Neuron (in vitro differentiated cells): ENCODE results near the gene BCAR3.
"Not testable (repeated sequence)": the region's sequence is repeated elsewhere in the genome, so short reads cannot be mapped to it uniquely, and the experiment has no call there.

Experiments used
- H2AFZ ChIP-seq: one replicate; pipeline ENCODE4 v1.6.1; 2013; ENCODE audit warnings: low read depth, mild to moderate bottlenecking, inconsistent platforms, low read length, moderate library complexity
- H3K27me3 ChIP-seq: one replicate; pipeline ENCODE4 v1.6.1; 2013; ENCODE audit warnings: low read length; ENCODE audit not compliant: insufficient read depth
- H3K36me3 ChIP-seq: one replicate; pipeline ENCODE4 v1.6.1; 2013; ENCODE audit warnings: low read length; ENCODE audit not compliant: insufficient read depth
- H3K4me1 ChIP-seq: one replicate; pipeline ENCODE4 v1.6.1; 2013; ENCODE audit warnings: low read length; ENCODE audit not compliant: insufficient read depth
- H3K4me3 ChIP-seq: 2 replicates; pipeline ENCODE4 v1.5.1; 2013; ENCODE audit warnings: mild to moderate bottlenecking, low read length, moderate library complexity
- H3K9me3 ChIP-seq: one replicate; pipeline ENCODE4 v1.6.1; 2013; ENCODE audit warnings: low read length

The BCAR3 gene

GRCh38 chr1:93668121-93668520 lies 13.5 kb downstream of the BCAR3 start:
- H3K36me3 ChIP-seq = no peaks in the 10 kb centered on the region
- H3K9me3 ChIP-seq = peaks cover 3% of the 10 kb centered on the region
- no peaks in the 10 kb centered on the region for H3K27me3 ChIP-seq
- no peak overlapping the region for H2AFZ ChIP-seq
- H3K4me1 ChIP-seq = peaks cover 4% of the 10 kb centered on the region
- no peak overlapping the region for H3K4me3 ChIP-seq

GRCh38 chr1:93667642-93668041 lies 14.0 kb downstream of the BCAR3 start:
- peaks cover 3% of the 10 kb centered on the region for H3K9me3 ChIP-seq
- H2AFZ ChIP-seq = no peak overlapping the region
- no peaks in the 10 kb centered on the region for H3K36me3 ChIP-seq
- H3K4me1 ChIP-seq = peaks cover 4% of the 10 kb centered on the region
- no peak overlapping the region for H3K4me3 ChIP-seq
- H3K27me3 ChIP-seq = no peaks in the 10 kb centered on the region

- Histone ChIP-seq H3K9me3 (peaks cover 3% of the 10 kb centered on the region), H3K27me3 (no peaks in the 10 kb centered on the region), H3K4me3 (no peak overlapping the region), H2AFZ (no peak overlapping the region), H3K4me1 (peaks cover 4% of the 10 kb centered on the region), H3K36me3 (no peaks in the 10 kb centered on the region)
Measured at GRCh38 chr1:93666613-93667384, 14.8 kb downstream of the BCAR3 start.

DNA sequence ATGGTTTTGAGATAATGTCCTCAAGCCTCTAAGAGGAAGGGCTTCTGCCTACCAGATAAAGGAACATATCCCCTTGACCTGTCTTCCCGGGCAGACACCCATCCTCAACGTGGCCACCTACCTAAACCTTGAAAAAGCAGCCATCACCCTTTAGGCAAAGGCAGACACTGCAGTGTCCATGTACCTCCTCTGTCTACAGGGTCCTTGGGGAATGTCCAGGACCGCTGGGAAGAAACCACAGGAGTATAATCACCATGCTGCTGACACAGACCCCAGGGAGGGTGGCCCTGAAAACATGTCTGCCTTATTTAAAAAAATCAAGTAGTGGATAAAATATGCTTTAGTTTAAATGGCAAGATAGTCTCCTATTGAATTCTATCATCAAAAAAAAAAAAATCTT lies 16.6 kb downstream of the BCAR3 start:
- H3K36me3 ChIP-seq = no peaks in the 10 kb centered on the region
- no peak overlapping the region for H3K4me3 ChIP-seq
- H3K9me3 ChIP-seq = peaks cover 3% of the 10 kb centered on the region
- H2AFZ ChIP-seq = no peak overlapping the region
- peaks cover 4% of the 10 kb centered on the region for H3K4me1 ChIP-seq
- no peaks in the 10 kb centered on the region for H3K27me3 ChIP-seq

GRCh38 chr1:93663208-93663614 lies 18.4 kb downstream of the BCAR3 start:
- no peaks in the 10 kb centered on the region for H3K36me3 ChIP-seq
- peaks cover 3% of the 10 kb centered on the region for H3K9me3 ChIP-seq
- H3K27me3 ChIP-seq = no peaks in the 10 kb centered on the region
- H3K4me1 ChIP-seq = no peaks in the 10 kb centered on the region
- H3K4me3 ChIP-seq = no peak overlapping the region
- no peak overlapping the region for H2AFZ ChIP-seq

DNA sequence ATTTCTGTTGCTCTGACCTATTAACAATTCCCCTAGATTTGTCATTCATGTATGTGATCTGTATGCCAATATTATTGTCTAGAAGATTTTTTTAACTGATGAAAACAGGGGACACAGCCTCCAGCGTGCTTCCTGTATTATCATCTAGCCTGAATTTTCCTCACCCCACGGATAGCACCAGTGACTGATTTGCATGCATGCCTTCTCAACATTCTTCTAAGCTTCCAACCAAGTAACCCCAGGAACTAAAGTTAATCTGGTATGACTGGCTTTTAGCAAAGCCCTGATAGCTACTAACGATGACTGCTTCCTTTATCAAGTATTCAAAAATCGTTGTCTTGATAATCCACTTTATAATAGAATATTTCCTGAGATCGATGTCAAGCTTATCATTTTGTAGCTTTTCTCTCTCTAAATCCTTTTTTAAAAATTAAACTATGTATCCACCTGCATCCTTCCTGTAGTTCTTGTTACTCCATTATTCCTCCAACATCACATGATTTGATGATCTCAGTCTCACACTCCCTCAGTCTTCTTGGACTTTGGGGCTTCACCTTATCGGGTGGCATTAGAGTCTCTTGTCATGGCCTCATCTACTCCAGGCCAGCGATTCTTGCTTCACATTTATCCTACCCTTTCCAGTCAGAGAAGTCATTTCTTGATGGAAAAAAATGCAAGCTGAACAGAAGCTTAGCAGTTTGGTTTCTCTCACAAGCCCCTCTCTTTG lies 19.0 kb downstream of the BCAR3 start:
- H3K4me3 ChIP-seq = no peak overlapping the region
- H3K36me3 ChIP-seq = no peaks in the 10 kb centered on the region
- no peak overlapping the region for H2AFZ ChIP-seq
- H3K4me1 ChIP-seq = no peaks in the 10 kb centered on the region
- peaks cover 3% of the 10 kb centered on the region for H3K9me3 ChIP-seq
- no peaks in the 10 kb centered on the region for H3K27me3 ChIP-seq

DNA sequence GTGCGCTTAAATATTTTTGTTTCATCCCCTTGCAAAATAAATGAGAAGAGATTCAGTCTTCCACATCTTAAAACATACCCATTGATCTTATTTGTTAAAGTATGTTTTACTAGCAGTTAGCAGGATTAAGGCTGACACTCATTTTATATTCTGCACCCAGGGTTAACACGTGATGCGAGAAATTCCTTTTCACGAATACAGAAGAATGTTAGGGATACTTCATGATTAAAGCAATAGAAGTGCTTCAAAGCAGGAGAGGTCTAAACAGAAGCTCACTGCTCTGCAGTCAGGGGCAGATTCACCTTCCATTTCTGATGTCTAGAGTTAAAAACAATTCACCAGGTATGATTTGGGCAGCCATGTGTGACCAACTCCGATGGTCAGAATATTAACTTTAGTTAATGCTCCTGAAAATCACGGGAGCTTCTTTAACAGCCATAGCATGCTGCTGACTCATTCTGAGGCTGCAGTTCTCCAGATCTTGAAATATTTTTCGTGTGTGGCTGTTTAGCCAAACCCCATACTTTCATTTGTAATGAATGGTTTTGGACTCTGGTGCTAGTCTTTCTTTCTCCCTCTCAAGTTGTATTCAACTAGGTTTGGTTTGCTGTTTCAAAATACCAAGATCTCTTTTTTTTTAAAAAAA lies 19.7 kb downstream of the BCAR3 start:
- Histone ChIP-seq H3K36me3 (no peaks in the 10 kb centered on the region), H3K9me3 (peaks cover 3% of the 10 kb centered on the region), H3K27me3 (no peaks in the 10 kb centered on the region), H3K4me3 (no peak overlapping the region), H2AFZ (no peak overlapping the region), H3K4me1 (no peaks in the 10 kb centered on the region)

DNA sequence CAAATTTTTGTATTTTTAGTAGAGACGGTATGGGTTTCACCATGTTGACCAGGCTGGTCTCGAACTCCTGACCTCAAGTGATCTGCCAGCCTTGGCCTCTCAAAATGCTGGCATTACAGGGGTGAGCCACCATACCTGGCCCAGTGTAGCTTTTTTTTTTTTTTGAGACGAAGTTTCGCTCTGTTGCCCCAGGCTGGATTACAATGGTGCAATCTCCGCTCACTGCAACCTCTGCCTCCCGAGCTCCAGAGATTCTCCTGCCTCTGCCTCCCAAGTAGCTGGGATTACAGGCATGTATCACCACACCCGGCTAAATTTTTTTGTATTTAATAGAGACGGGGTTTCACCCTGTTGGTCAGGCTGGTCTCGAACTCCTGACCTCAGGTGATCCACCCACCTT lies 20.3 kb downstream of the BCAR3 start:
- H3K36me3 ChIP-seq, H3K4me1 ChIP-seq, H3K27me3 ChIP-seq, H3K9me3 ChIP-seq, H2AFZ ChIP-seq, H3K4me3 ChIP-seq: not testable (repeated sequence)

- Histone ChIP-seq H3K4me1 (no peaks in the 10 kb centered on the region), H2AFZ (no peak overlapping the region), H3K27me3 (no peaks in the 10 kb centered on the region), H3K4me3 (no peak overlapping the region), H3K9me3 (peaks cover 3% of the 10 kb centered on the region), H3K36me3 (no peaks in the 10 kb centered on the region)
Measured at GRCh38 chr1:93659822-93660503, 21.7 kb downstream of the BCAR3 start.

DNA sequence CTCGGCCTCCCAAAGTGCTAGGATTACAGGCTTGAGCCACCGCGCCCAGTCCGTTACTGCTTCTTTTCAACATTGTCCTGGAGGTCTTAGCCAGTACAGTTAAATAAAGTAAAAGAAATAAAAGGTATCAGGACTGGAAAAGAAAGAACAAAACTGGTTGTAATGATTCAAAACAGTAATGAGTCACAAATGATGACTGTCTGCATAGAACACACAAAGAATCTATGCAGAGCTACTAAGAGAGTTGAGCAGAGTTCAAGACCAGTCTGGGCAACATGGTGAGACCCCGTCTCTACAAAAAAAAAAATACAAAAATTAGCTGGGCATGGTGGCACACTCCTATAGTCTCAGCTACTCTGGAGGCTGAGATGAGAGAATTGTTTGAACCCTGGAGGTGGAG lies 23.4 kb downstream of the BCAR3 start:
- H2AFZ ChIP-seq = no peak overlapping the region
- H3K36me3 ChIP-seq = no peaks in the 10 kb centered on the region
- H3K4me3 ChIP-seq = no peak overlapping the region
- no peaks in the 10 kb centered on the region for H3K4me1 ChIP-seq
- H3K27me3 ChIP-seq = no peaks in the 10 kb centered on the region
- peaks cover 1% of the 10 kb centered on the region for H3K9me3 ChIP-seq

GRCh38 chr1:93656491-93656890 lies 25.1 kb downstream of the BCAR3 start:
- Histone ChIP-seq H3K4me1 (no peaks in the 10 kb centered on the region), H2AFZ (no peak overlapping the region), H3K9me3 (peaks cover 1% of the 10 kb centered on the region), H3K36me3 (no peaks in the 10 kb centered on the region), H3K4me3 (no peak overlapping the region), H3K27me3 (no peaks in the 10 kb centered on the region)

DNA sequence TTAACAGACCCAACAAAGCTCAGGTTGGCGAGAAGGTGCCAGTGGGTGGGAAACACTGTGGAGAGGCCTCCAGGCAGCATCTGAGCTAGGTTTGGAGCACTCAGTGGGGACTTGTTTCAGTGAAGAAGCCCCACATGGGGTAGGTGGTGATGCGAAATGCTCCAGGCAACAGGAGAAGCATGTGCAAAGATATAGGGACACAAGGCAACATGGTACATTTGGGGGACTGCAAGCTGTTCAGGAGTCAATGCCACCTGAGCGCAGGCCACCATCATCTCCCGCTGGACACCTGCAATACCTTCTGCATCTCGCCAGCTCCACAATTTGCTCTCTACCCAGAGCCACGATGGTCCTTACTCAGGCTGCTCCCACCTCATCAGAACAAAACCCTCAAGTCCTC lies 28.0 kb downstream of the BCAR3 start:
- no peak overlapping the region for H2AFZ ChIP-seq
- H3K36me3 ChIP-seq = no peaks in the 10 kb centered on the region
- peaks cover 1% of the 10 kb centered on the region for H3K9me3 ChIP-seq

More for the DNA sequence above, 28.0 kb downstream of the BCAR3 start:
- H3K27me3 ChIP-seq = no peaks in the 10 kb centered on the region
- H3K4me1 ChIP-seq = no peaks in the 10 kb centered on the region
- H3K4me3 ChIP-seq = no peak overlapping the region
